Stromal cell of bone marrow (primary cell): ENCODE measurements around the gene ERCC3.
"Not testable (repeated sequence)": the region's sequence is repeated elsewhere in the genome, so short reads cannot be mapped to it uniquely, and the experiment has no call there.

ENCODE experiments used
- DNase-seq: peaks from one replicate; pipeline ENCODE4 v3.0.0-alpha.2; 2012; ENCODE audit warnings: low read depth

Gene ERCC3

DNA sequence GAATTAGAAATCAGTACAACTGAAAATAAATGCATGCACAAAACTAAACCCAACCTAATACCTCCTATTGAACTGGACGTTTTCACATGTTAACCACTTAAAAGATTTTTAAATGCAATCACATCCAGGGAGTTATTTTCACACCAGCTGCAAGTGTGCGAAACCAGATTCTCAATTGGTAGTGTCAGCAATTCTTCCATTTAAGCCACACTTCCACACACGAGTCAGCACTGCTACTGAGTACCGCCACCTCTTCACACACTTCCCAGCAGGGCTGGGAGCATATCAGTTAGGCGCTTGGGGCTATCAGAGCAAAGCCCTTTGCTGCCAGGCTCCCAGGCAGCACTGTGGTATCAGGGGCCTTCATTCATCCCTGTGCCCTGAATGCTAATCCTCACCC is 14.2 kb downstream of the ERCC3 start:
- DNase-seq, result no peak

DNA sequence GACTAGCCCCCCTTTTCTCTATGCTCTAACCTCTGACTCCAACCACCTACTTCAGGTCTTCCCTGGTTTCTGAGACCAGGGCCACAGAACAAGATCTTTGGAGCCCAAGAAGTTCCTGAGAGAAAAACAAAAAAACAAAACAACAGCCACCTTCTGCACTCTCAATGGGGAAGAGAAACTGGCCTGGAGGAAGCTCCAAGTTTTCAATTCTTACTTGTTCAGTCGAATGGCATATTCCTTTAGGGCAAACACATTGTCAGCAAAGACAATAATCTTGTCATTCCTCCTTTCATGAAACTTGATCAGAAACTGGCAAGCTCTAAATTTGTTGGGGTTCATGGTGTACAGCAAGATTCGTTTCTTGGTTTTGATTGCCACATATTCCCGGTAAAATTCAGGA is 15.0 kb downstream of the ERCC3 start:
- DNase-seq, result no peak

DNA sequence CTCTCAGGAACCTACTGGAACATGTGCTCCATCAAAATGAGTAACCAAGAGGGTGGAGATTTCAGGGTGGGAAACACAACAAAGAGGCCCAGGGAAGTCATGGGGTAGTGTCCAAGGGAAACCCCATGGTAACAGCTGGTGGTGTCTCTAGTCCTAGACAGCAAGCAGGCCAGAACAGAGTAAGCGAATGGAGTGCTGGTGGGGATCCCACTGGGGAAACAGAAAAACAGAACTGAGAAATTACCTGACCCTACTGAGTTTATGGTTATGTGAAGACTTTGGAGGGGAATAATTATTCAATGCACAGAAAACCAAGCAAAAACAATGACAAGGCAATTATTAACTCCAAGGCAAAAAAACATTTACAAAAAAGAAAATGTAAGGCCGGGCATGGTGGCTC is 16.9 kb downstream of the ERCC3 start:
- DNase-seq, result peak; percentile 15

DNA sequence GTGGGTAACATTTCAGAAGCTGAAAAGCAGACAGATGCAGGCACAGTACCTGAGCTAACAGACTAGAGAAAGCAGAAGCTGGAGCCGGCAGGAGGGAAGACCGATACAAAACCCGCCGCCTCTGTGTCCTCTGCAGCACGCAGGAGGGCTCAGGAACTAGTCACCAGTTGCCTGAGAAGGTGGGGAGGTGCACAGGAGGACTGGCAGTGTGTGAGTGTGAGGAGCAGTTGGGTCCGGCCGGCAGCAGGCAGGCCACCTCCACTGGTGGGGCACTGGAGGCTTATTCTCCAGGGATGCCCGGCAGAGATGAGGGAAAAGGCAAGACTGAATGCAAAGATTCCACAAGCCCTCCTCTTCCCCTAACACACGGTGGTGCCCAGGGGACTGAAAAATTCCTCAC is 18.2 kb downstream of the ERCC3 start:
- no peak for DNase-seq

DNA sequence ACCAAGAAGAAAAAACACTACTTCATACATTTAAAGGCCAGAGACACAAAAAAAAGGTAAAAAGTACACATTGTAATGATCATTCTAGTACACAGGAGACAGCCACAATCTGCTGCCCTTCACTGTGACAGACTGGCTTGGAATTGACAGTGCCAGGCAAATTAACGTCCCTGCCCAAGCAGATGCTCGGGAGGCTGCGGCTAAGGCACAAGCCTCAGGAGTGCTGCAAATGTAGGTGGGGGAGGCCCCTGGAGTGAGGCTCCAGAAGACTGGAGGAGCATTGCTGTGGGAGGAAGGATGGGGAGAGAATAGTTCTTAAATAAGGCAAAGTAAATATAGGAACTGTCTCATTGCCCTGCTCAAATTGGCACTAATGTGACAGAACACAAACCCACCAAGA is 18.6 kb downstream of the ERCC3 start:
- DNase-seq, result no peak

DNA sequence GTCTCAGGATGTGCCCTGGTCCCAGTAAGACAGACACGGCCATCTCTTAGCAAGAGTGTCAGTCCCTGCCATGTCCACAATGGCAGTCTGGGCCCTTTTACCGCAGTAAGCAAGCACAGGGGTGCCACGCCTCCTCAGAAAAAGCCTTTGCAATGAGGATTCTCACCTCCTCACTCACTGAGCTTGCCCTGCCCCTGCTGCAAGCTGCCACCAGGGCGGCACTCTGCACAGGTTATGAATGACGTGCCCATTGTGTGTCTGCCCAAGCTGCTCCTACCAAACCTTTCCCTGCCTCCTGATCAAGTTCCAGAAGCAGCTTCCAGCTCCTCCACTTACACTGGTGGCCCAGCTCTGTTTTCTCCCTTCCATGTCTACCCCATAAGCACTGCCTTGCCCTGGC is 23.3 kb downstream of the ERCC3 start:
- no peak for DNase-seq

DNA sequence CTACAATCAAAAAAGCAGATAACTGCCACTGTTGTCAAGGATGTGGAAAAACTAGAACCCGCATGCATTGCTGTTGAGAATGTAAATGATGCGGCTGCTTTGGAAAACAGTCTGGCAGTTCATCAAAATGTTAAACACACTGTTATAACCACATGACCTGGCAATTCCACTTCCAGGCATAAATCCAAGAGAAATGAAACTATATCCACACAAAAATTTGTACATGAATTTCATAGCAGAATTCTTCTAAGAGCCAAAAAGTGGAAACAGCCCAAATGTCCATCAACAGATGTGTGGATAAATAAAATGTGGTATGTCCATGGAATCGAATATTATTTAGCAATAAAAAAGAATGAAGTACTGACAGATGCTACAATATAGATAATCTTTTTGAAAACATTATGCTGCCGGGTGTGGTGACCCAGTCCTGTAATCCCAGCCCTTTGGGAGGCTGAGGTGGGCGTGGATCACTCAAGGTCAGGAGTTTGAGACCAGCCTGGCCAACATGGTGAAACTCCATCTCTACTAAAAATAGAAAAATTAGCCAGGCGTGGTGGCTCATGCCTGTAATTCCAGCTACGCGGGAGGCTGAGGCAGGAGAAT is 32.0 kb downstream of the ERCC3 start:
- peak; percentile 73 for DNase-seq

DNA sequence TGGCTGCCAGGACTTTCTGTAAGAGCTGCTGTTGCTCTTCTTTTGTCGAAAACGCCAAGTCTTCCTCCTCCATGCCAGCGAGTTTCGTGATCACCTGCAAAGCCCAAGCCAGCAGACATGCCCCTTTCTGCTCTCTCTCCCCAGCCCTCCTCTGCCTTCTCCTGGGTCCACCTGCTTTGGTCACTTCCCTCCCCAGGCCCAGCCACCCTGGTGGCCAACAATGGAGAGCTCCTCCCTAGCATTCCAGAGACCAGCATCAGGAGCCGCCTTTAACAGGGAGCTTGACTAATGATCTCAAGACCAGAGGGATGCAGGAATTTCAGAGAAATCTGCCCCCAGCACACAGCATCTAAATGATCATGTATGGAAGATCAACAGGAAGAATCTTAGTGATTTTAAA is 34.6 kb downstream of the ERCC3 start:
- no peak for DNase-seq

DNA sequence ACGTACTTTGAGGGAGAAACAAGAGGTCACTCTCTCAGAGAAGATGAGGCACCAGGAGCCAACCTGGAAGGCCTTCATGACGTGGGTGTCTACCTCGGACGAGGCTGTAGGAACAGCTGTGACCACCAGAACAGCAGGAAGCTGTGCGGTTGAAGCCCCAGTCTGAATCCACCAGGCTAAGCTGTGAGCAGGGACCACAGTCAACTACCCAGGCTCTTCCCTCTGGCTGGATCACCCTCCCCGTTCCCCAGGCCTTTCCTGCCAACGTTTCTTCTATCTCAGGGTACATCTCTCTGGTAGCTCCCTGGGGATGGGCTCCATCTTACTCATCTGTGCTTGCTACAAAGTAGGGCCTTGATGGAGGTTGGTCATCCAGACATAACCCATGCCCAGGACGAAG is 37.1 kb downstream of the ERCC3 start:
- DNase-seq, result no peak

DNA sequence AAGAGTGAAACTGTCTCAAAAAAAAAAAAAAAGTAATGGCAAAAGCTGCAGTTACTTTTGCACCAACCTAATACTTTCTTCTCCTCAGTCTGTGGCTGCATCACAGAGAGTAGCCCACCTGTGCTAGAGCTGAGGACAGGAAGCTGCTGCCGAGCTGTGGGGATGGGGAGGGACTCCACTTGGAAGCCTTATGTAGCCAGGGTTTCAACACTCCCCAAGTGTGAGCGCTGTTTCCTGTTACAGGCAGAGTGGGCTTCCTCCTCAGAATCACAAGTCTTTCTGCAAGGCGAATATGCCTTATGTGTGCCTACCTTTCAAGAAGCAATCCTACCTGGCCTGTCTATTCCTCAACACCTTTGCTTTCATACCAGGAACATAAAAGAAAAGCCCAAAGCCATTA is 37.6 kb downstream of the ERCC3 start:
- no peak for DNase-seq

DNA sequence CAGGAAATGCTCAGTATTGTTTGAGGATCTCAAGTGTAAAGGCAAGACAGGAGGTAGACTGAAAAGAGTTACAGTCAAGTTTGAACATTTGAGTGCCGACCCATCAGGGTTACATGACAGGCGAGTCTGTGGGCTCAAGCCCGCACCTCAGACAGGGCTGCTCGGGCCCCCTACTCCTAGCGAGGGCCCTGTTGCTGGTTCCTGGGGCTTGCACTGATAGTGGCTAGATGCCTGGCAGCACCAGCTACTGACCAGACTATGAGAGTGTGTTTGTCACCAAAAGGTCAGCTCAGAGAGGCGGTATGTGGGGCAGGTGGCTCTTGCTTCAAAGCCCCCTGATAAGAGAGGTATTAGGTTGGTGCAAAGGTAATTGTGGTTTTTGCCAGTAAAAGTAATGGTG is 38.2 kb downstream of the ERCC3 start:
- DNase-seq, result no peak

DNA sequence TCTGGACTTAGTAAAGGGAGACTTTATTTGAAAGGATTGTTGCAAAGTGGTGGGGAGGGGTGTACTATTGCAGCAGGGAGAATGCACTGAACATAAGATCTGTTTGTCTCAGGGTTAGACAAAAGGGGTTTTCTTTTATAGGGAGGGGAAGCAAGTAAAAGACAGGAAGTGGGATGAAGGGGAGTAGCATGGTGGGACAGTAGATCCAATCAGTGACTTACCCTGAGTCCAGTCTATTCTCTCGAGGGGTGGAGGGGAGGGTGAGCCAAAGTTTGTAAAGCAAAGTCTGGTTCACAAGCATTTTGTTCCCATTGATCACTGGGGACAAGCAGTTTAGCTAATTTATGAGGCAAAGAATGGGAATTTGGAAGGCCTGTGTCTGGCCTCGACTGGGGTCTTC is 38.8 kb downstream of the ERCC3 start:
- no peak for DNase-seq

DNA sequence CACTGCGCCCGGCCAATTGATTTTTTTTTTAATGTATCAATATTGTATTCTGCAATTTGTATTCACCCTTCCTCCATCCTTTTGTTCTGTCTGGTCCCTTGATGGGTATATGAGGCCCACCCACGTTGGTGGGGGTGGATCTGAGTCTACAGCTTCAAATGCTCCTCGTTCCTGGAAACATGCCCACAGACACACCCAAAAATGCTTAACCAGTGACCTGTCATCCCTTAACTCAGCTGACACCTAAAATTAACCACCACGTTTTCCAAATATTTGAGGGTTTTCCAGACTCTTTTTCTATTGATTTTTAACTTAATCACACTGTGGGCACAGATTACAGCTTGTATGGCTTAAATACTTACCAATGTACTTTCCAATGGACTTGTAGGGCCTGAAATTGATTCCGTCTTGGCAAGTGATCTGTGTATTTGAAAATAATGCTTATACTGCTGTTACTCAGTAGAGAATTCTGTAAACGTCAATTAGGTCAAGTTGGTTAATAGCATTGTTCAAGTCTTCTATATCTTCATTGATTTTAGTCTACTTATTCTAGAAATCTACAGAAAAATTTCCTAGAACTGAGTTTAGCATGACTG is 39.5 kb downstream of the ERCC3 start:
- DNase-seq, result no peak

DNA sequence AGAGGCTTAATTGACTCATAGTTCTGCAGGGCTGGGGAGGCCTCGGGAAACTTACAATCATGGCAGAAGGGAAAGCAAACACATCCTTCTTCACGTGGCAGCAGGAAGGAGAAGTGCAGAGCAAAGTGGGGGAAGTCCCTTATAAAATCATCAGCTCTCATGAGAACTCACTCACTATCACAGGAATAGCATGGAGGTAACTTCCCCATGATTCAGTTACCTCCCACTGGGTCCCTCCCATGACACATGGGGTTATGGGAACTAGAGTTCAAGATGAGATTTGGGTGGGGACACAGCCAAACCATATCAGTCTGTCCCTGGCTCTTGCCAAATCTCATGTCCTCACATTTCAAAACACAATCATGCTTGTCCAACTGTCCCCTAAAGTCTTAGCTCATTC is 52.8 kb downstream of the ERCC3 start:
- not testable (repeated sequence) for DNase-seq

DNA sequence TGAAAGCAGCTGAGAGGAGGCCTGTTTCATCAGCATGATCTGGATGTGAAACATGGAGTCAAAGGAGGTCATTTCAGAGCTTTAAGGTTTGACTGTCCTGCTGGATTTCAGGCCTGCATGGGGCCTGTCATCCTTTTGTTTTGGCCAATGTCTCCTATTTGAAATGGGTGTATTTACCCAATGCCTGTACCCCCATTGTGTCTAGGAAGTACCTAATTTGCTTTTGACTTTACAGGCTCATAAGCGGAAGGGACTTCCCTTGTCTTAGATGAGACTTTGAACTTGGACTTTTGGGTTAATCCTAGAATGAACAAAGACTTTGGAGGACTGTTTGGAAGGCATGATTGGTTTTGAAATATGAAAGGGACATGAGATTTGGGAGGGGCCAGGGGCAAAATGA is 54.5 kb downstream of the ERCC3 start:
- DNase-seq, result no peak

DNA sequence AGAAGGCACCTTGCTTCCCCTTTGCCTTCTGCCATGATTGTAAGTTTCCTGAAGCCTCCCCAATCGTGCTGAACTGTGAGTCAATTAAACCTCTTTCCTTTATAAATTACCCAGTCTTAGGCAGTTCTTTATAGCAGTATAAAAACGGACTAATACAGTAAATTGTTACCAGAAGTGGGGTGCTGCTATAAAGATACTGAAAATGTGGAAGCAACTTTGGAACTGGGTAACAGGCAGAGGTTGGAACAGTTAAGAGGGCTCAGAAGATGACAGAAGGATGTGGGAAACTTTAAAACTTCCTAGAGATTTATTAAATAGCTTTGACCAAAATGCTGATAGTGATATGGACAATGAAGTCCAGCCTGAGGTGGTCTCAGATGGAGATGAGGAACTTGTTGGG is 56.2 kb downstream of the ERCC3 start:
- DNase-seq, result not testable (repeated sequence)

DNA sequence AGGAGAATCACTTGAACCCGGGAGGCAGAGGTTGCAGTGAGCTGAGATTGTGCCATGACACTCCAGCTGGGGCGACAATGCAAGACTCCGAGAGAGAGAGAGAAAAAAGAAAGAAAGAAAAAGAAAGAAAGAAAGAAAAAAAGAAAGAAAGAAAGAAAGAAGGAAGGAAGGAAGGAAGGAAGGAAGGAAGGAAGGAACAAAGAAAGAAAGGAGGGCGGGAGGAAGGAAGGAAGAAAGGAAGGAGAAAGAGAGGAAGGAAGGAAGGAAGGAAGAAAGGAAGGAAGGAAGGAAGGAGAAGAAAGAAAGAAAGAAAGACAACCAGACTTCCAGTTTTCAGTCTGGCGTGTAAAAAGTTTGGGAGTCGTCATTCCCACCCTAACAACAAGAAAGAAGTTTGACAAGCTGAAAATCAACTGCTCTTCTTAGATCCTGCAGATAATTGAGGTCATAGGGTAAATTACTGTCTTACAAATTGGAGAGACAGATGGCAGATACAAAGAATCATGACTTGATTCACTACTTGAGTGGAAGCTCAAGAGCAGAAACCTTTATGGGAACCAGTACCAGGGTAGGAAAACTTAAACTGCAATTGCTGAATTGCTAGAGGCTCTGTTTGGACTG is 58.8 kb downstream of the ERCC3 start:
- DNase-seq, result no peak

DNA sequence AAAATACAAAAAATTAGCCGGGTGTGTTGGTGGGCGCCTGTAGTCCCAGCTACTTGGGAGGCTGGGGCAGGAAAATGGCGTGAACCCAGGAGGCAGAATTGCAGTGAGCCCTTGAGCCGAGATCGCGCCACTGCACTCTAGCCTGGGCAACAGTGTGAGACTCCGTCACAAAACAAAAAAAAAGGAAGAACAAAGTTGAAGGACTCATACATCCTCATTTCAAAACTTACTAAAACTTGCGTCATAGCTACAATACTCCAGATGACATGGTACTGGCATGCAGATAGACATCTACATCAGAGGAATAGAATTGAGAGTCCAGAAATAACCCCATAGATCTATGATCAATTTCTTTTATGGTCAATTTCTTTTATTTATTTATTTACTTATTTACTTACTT is 60.2 kb downstream of the ERCC3 start:
- no peak for DNase-seq

DNA sequence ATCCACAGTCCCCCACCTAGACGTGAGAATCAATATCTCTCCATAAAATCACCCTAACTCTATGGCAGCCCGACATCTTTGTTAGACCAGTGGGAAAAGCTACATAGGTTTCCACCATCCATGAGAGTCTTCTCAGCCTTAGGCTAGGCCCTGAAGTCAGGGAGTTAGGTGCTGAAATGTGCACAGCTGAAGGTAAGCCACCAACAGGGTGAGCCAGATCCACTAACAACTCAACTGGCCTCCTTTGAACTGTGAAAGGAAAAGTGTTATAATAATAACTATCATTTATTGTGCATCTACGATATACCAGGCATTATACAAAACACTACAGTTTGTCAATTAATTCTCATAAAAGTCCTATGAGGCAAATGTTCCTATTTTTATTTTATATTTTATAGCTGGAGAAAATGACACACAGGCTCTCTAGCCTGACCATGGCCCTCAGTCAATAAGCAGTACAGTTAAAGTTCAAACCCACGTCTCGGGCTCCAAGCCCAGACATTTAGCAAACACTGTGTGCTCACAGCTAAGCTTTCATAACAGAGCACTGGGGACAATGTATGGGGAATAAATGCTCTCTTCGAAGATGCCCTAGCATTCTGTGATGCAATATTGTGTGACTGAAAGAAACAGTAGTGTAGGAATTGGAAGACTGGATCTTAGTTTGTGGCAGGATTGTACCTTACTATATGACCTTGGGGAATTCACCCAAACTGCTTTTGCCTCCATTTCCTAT is 62.6 kb downstream of the ERCC3 start:
- DNase-seq, result peak; percentile 63

DNA sequence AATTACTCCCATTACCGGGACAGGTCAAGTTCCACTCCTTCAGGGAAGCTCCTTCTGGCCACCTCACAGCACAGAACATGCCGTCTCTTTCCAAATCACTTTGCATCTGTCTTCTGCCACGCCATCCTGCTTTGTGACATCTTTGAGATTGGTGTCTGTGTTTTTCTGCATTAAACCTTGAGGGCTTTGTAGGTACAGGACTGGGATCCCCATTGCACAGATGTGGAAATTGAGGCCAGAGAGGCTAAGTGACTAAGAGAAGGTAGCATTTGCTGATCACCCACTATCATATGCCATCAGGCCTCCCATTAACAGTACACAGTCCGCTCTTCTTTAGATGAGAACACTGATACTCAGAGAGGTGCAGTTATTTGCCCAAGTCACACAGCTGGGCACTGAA is 64.4 kb downstream of the ERCC3 start:
- DNase-seq, result no peak

DNA sequence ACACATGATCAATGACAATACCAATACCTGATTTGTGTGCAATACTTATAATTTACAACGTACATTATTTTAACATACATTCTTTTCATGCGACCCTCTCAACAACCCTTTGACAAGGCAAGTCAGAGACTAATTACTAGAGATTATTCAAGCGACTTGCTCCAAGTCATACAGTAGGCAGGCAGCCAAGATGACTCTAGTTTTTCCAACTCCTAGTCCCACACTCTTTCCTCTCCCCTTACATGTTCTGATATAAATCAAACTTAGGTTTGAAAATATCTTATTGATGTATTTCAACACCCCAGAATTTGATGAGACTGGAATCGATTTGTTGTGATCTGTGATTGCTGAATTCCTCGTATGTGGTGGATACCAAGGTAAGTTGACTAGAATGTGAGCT is 65.8 kb downstream of the ERCC3 start:
- peak; percentile 48 for DNase-seq

DNA sequence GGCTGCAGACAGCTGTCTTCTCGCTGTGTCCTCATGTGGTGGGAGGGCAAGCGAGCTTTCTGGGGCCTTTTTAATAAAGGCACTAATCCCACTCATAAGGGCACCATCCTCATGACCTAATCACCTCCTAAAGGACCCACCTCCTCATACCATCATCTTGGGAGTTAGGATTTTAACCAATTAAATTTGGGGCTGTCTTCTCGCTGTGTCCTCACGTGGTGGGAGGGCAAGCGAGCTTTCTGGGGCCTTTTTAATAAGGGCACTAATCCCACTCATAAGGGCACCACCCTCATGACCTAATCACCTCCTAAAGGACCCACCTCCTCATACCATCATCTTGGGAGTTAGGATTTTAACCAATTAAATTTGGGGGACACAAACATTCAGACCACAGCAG is 66.7 kb downstream of the ERCC3 start:
- not testable (repeated sequence) for DNase-seq

DNA sequence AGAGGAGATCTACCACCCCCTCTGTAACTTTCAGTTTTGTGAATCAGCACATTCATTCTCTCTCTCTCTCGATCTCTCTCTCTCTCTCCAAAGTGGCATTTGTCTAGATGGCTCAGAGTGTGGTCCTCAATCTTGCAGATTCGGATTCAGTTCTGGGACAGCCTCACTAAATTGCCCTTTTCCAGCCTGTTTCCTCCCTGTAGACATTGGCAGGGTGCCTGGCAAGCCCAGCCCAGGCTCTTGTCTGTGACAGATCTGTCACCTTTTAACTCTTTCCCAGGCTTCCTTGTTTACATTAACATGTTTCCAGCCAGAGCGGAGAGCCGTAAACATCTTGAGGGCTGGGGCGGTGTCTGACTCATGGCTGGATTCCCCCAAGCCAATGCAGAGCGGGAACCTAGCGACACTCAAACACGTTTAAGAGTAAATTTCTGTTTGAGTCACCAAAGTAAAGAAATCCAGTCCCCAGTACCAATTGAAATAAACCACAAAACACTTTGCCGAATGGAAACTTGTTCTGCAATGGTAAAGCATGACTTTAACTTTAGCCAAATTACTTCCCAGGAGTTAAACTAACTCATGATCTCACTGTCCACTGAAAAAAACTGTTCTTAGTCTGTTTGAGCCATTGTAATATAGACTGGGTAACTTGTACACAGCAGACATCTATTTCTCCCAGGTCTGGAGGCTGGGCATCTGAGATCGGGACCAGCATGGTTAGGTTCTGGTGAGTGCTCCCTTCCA is 67.3 kb downstream of the ERCC3 start:
- peak; percentile 93 for DNase-seq
